ENCODE results near the gene TANGO2. TPM values are rescaled to one million over a fixed set of nuclear protein-coding genes. Genes with fewer than 3 reads are reported as not detected.

TANGO2 gene
- total and polyA plus RNA-seq, 9 of the 15 experiments (the other 6 are each of a cell fraction or from before 2014, with no cell fraction given), result 15.5 to 94.9 (median 70.1) TPM

- TF ChIP-seq HMGXB4 (CRISPR knock-in tag; IDR thresholded peaks at IDR 0.05), result peak; percentile 26; the same call in 1 of the 2 replicates
- TF ChIP-seq ZNF76 (CRISPR knock-in tag; IDR thresholded peaks at IDR 0.05; ENCODE audit: borderline replicate concordance), result 0 out of 2 replicates have a peak, but pooled peaks have one; percentile 30
- no peak for TF ChIP-seq ZNF324 (CRISPR knock-in tag; IDR thresholded peaks at IDR 0.05)
- TF ChIP-seq CHD7 (IDR thresholded peaks at IDR 0.05; ENCODE audit: low read depth, low read length), result peak; percentile 71
- no peak for TF ChIP-seq HMGN3 (IDR thresholded peaks at IDR 0.05; ENCODE audit: borderline replicate concordance, extremely low read depth, insufficient read length, low read depth, low read length)
- TF ChIP-seq NFATC3 (IDR thresholded peaks at IDR 0.05), result no peak
- no peak for TF ChIP-seq ZNF347 (CRISPR knock-in tag; IDR thresholded peaks at IDR 0.05; ENCODE audit: low read depth)
- no peak for TF ChIP-seq ZNF384 (IDR thresholded peaks at IDR 0.05; ENCODE audit: low read depth, low read length)
- no peak for TF ChIP-seq ZNF146 (CRISPR knock-in tag; IDR thresholded peaks at IDR 0.05; ENCODE audit: unreplicated experiment)
- peak; percentile 15 for TF ChIP-seq HNRNPLL (IDR thresholded peaks at IDR 0.05; ENCODE audit: low read depth, low read length, poor library complexity, severe bottlenecking)
- TF ChIP-seq ASH1L (IDR thresholded peaks at IDR 0.05; ENCODE audit: borderline replicate concordance, low read depth, partially characterized antibody), result no peak
- TF ChIP-seq SETDB1 (IDR thresholded peaks at IDR 0.05; ENCODE audit: low read length), result peak; percentile 3
- TF ChIP-seq THRB (CRISPR knock-in tag; conservative IDR thresholded peaks at IDR 0.05), result 0 out of 2 replicates have a peak, but pooled peaks have one; percentile 23
Observed at GRCh38 chr22:20024650-20025397, 3.9 kb downstream of the TANGO2 start (continued).

All from K562 (cell line).